Stimulated activated CD8-positive, alpha-beta memory T cell treated with anti-CD3 and anti-CD28 coated beads, Interleukin-4, amount 100 ng/mL, for 4 hours (primary cell): ENCODE data around the gene GRID1.
"Not testable (repeated sequence)": the region's sequence is repeated elsewhere in the genome, so short reads cannot be mapped to it uniquely, and the experiment has no call there.

Experiments used
- DNase-seq, 2 donors: peaks; one replicate each; pipeline ENCODE4 v3.0.0-alpha.2; 2020; ENCODE audit warnings: low read depth in 2 of 2, low spot score in 1 of 2

GRID1 gene

GRCh38 chr10:85961479-85962067 is 405.0 kb downstream of the GRID1 start:
- DNase-seq = no peak

- no peak for DNase-seq
Measured at GRCh38 chr10:85961073-85961472, 405.5 kb downstream of the GRID1 start.

GRCh38 chr10:85959239-85959638 is 407.4 kb downstream of the GRID1 start:
- DNase-seq = no peak

GRCh38 chr10:85950921-85951320 is 415.7 kb downstream of the GRID1 start:
- DNase-seq = no peak

GRCh38 chr10:85946713-85947326 is 419.8 kb downstream of the GRID1 start:
- DNase-seq = no peak

GRCh38 chr10:85936161-85936560 is 430.4 kb downstream of the GRID1 start:
- no peak for DNase-seq

GRCh38 chr10:85934586-85934985 is 432.0 kb downstream of the GRID1 start:
- DNase-seq = no peak

- not testable (repeated sequence) for DNase-seq
Measured at GRCh38 chr10:85929993-85930392, 436.6 kb downstream of the GRID1 start.

- DNase-seq = no peak
Measured at GRCh38 chr10:85927952-85928665, 438.5 kb downstream of the GRID1 start.

- DNase-seq = no peak
Measured at GRCh38 chr10:85926986-85927385, 439.6 kb downstream of the GRID1 start.

GRCh38 chr10:85926136-85926535 is 440.5 kb downstream of the GRID1 start:
- no peak for DNase-seq

- DNase-seq = no peak
Measured at GRCh38 chr10:85925201-85925750, 441.3 kb downstream of the GRID1 start.

- DNase-seq = no peak
Measured at GRCh38 chr10:85924382-85925102, 442.1 kb downstream of the GRID1 start.

- DNase-seq = no peak
Measured at GRCh38 chr10:85922356-85923129, 444.1 kb downstream of the GRID1 start.

- no peak for DNase-seq
Measured at GRCh38 chr10:85921789-85922188, 444.8 kb downstream of the GRID1 start.

GRCh38 chr10:85920311-85920710 is 446.3 kb downstream of the GRID1 start:
- no peak for DNase-seq

GRCh38 chr10:85919491-85920021 is 447.0 kb downstream of the GRID1 start:
- no peak for DNase-seq

- DNase-seq = no peak
Measured at GRCh38 chr10:85918371-85918770, 448.2 kb downstream of the GRID1 start.

GRCh38 chr10:85917601-85918000 is 449.0 kb downstream of the GRID1 start:
- no peak for DNase-seq

GRCh38 chr10:85916994-85917573 is 449.5 kb downstream of the GRID1 start:
- DNase-seq = no peak
